Skeletal muscle satellite cell (primary cell): ENCODE results near the gene PAK4.
"Not testable (repeated sequence)": the region's sequence is repeated elsewhere in the genome, so short reads cannot be mapped to it uniquely, and the experiment has no call there.

ENCODE experiments used
- H3K27me3 ChIP-seq: 2 replicates; pipeline ENCODE4 v1.7.0; 2013; ENCODE audit warnings: low read length; ENCODE audit not compliant: control insufficient read depth, insufficient read depth
- H3K36me3 ChIP-seq: 2 replicates; pipeline ENCODE4 v1.7.0; 2013; ENCODE audit warnings: mild to moderate bottlenecking, control low read depth, low read length; ENCODE audit not compliant: insufficient read depth
- H3K4me1 ChIP-seq: 2 replicates; pipeline ENCODE4 v1.7.0; 2013; ENCODE audit warnings: low read length; ENCODE audit not compliant: control insufficient read depth, insufficient read depth
- H3K4me2 ChIP-seq: 2 replicates; pipeline ENCODE4 v1.7.0; 2013; ENCODE audit warnings: mild to moderate bottlenecking, low read length
- H3K4me3 ChIP-seq: 2 replicates; pipeline ENCODE4 v1.7.0; 2013; ENCODE audit warnings: low read length
- H3K9ac ChIP-seq: 2 replicates; pipeline ENCODE4 v1.7.0; 2013; ENCODE audit warnings: mild to moderate bottlenecking, low read depth, low read length, moderate library complexity
- H3K9me3 ChIP-seq: replicated peaks from 2 replicates; pipeline ENCODE4 v1.7.0; 2013; ENCODE audit warnings: mild to moderate bottlenecking, control low read depth, low read length

Gene PAK4

DNA sequence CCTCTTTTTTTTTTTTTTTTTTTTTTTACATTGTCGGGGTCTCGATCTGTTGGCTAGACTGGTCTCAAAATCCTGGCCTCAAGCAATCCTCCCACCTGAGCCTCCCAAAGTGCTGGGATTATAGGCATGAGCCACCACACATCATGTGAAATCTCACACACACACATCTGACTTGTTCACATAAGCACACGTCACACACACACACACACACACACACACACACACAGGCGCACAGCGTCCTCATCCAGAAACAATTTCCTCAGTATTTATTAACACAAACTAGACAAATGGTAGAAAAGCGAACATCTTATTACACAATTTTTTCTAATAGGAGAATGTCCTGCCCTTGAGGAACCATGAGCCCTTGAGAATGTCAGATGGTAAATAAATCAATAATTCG is 83.6 kb downstream of the PAK4 start:
- no peak overlapping the region for H3K9ac ChIP-seq
- H3K9me3 ChIP-seq, result no peaks in the 10 kb centered on the region
- H3K36me3 ChIP-seq, result no peaks in the 10 kb centered on the region
- H3K4me2 ChIP-seq, result no peak overlapping the region
- H3K4me3 ChIP-seq, result no peak overlapping the region
- no peaks in the 10 kb centered on the region for H3K4me1 ChIP-seq
- H3K27me3 ChIP-seq, result peaks cover 43% of the 10 kb centered on the region

DNA sequence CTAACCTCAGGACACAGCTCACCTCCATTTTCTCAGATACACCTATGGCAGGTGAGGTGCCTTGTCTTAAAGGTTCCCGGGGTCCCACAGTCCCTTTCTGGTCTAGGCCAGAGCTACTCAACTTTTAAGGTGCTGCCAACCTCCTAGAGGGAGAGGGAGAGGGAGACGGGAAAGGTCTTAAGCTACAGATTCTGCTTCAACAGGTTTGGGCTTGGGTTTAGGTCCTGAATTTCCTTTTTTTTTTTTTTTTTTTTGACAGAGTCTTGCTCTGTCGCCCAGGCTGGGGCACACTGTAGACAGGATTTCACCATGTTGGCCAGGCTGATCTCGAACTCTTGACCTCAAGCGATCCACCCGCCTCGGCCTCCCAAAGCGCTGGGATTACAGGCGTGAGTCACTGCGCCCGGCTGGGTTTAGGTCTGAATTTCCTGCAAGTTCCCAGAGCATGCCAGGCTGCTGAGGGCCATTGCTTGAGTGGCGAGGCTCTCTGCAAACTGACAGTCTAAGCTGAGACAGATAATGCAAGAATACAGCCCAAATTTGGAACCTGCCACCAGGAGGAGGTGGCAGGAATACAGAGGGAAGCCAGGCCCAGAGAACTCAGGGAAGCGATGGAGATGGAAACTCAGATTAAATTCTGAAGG is 86.3 kb downstream of the PAK4 start:
- no peak overlapping the region for H3K9ac ChIP-seq
- H3K4me1 ChIP-seq, result no peaks in the 10 kb centered on the region
- H3K4me2 ChIP-seq, result no peak overlapping the region
- no peaks in the 10 kb centered on the region for H3K36me3 ChIP-seq
- no peak overlapping the region for H3K4me3 ChIP-seq
- peaks cover 28% of the 10 kb centered on the region for H3K27me3 ChIP-seq
- H3K9me3 ChIP-seq, result no peaks in the 10 kb centered on the region

- H3K9me3 ChIP-seq, result no peaks in the 10 kb centered on the region
- no peaks in the 10 kb centered on the region for H3K36me3 ChIP-seq
- no peak overlapping the region for H3K4me3 ChIP-seq
- H3K4me2 ChIP-seq, result no peak overlapping the region
- no peak overlapping the region for H3K9ac ChIP-seq
- peaks cover 23% of the 10 kb centered on the region for H3K27me3 ChIP-seq
- no peaks in the 10 kb centered on the region for H3K4me1 ChIP-seq
Measured at GRCh38 chr19:39212375-39212742, 86.8 kb downstream of the PAK4 start.

GRCh38 chr19:39215323-39215722 is 89.7 kb downstream of the PAK4 start:
- not testable (repeated sequence) for H3K9ac ChIP-seq, H3K9me3 ChIP-seq, H3K4me1 ChIP-seq, H3K36me3 ChIP-seq, H3K4me3 ChIP-seq, H3K4me2 ChIP-seq
- peaks cover 13% of the 10 kb centered on the region for H3K27me3 ChIP-seq

DNA sequence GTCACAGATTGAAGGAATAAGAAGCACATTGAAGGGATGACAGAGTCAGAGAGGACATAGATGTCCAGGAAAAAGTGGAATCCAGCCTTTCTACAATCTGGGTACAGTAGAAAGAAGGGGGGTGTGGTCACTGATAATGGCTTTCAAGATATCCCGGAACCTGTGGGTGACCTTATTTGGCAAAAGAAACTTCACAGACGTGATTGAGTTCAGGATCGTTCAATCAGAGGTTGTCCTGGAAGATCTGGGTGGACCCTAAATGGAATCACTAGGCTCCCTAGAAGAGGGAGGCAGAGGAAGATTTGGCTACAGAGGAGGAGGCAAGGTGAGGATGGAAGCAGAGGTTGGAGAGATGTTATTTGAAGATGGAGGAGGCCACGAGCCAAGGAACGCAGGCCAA is 91.5 kb downstream of the PAK4 start:
- no peak overlapping the region for H3K9ac ChIP-seq
- no peaks in the 10 kb centered on the region for H3K9me3 ChIP-seq
- H3K27me3 ChIP-seq, result peaks cover 15% of the 10 kb centered on the region
- H3K4me1 ChIP-seq, result no peaks in the 10 kb centered on the region
- no peak overlapping the region for H3K4me2 ChIP-seq
- no peaks in the 10 kb centered on the region for H3K36me3 ChIP-seq
- no peak overlapping the region for H3K4me3 ChIP-seq

DNA sequence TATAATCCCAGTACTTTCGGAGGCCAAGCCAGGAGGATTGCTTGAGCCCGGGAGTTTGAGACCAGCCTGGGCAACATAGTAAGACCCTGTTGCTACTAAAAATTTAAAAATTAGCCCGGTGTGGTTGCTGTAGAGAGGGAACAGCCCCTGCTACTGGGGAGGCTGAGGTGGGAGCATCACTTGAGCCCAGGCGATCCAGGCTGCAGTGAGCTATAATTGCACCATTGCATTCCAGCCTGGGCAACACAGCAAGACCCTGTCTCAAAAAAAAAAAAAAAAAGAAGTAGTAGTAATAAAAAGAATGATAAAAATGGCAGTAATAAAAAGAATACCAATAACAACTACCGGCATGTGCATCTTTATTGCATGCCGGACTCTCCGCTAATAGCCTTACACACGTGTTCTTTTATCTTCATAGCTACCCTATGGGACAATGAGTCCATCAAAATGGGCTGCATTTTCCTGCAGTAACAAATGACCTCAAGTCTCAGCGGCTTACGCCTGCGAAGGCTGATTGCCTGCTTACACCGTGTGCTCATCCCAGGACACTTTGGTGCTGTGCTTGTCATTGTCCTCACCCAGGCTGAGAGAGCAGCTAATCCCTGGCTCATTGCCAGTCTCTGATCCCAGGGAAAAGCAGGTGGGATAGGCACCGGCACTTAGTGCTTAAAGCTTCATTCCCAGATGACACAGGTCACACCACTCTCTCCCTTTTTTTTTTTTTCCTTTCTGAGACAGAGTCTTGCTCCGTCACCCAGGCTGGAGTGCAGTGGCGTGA is 92.8 kb downstream of the PAK4 start:
- Histone ChIP-seq H3K4me3 (no peak overlapping the region), H3K9me3 (no peaks in the 10 kb centered on the region)

GRCh38 chr19:39219108-39219507 is 93.5 kb downstream of the PAK4 start:
- not testable (repeated sequence) for H3K36me3 ChIP-seq, H3K9me3 ChIP-seq, H3K4me3 ChIP-seq, H3K4me1 ChIP-seq, H3K9ac ChIP-seq, H3K4me2 ChIP-seq
- H3K27me3 ChIP-seq, result peaks cover 16% of the 10 kb centered on the region

More for the DNA sequence above, 92.8 kb downstream of the PAK4 start:
- peaks cover 16% of the 10 kb centered on the region for H3K27me3 ChIP-seq
- no peaks in the 10 kb centered on the region for H3K36me3 ChIP-seq
- no peak overlapping the region for H3K4me2 ChIP-seq
- H3K9ac ChIP-seq, result no peak overlapping the region
- no peaks in the 10 kb centered on the region for H3K4me1 ChIP-seq

- Histone ChIP-seq H3K4me2 (no peak overlapping the region), H3K4me3 (no peak overlapping the region), H3K36me3 (no peaks in the 10 kb centered on the region)
Measured at GRCh38 chr19:39223703-39224279, 98.2 kb downstream of the PAK4 start.

DNA sequence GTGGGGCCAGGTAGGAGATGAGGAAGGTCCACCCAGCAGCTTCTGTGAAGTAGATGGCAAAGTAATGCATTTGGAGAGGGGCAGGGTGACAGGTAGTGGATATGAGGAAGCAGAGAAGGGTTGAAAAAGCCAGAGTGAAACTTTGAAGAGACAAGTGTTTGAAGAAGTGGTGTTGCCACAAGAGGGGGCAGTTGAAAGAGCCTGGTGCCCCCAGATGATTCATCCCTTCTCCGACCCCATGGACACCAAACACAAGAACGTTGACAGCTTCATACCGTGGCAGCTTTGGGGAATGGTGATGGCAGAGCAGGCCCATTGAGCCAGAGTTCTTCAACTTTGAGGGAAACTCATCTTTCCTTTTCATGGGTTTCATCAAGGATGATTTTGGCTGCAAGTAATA is 99.3 kb downstream of the PAK4 start:
- no peak overlapping the region for H3K9ac ChIP-seq
- no peak overlapping the region for H3K4me3 ChIP-seq
- H3K9me3 ChIP-seq, result no peaks in the 10 kb centered on the region
- no peak overlapping the region for H3K4me2 ChIP-seq
- no peaks in the 10 kb centered on the region for H3K36me3 ChIP-seq
- peaks cover 10% of the 10 kb centered on the region for H3K27me3 ChIP-seq
- H3K4me1 ChIP-seq, result no peaks in the 10 kb centered on the region

More at GRCh38 chr19:39223703-39224279, 98.2 kb downstream of the PAK4 start:
- Histone ChIP-seq H3K9me3 (no peaks in the 10 kb centered on the region), H3K4me1 (no peaks in the 10 kb centered on the region), H3K27me3 (peaks cover 10% of the 10 kb centered on the region), H3K9ac (no peak overlapping the region)
